Mammary epithelial cell (primary cell): ENCODE measurements around the gene SPATS2.

ENCODE experiments used
- EZH2 ChIP-seq: IDR thresholded peaks from 2 replicates; pipeline ENCODE4 v1.6.1; 2012; ENCODE audit warnings: low read length, inconsistent platforms, borderline replicate concordance
- TF ChIP-seq, protein P1 (sequence below), 2 donors: IDR thresholded peaks in 1 of 2; conservative IDR thresholded peaks in 1 of 2; 2 replicates each; pipeline ENCODE4 v1.5.1; 2011 to 2012; ENCODE audit warnings: inconsistent platforms in 2 of 2, low read length in 2 of 2, mild to moderate bottlenecking in 2 of 2, control low read depth in 1 of 2, low read depth in 1 of 2; ENCODE audit not compliant: insufficient read depth in 1 of 2; ENCODE audit errors: extremely low read depth in 1 of 2

DNA sequence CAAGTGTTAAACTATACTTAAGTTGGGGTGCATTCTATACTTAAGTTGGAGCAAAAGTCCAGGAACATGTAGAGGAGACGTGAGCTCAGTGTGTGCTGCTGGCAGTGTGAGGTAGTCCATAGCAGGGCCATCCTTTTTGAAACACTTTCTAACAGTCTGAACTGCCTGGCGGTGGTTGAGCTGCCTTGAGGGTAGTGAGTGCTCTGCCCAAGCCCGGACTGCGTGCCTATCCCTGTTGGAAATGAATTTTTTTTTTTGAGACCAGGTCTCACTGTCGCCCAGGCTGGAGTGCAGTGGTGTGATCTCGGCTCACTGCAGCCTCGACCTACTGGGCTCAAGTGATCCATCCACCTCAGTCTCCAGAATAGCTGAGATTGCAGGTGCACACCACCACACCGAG lies 185.6 kb downstream of the SPATS2 start:
- TF ChIP-seq, protein P1, sequence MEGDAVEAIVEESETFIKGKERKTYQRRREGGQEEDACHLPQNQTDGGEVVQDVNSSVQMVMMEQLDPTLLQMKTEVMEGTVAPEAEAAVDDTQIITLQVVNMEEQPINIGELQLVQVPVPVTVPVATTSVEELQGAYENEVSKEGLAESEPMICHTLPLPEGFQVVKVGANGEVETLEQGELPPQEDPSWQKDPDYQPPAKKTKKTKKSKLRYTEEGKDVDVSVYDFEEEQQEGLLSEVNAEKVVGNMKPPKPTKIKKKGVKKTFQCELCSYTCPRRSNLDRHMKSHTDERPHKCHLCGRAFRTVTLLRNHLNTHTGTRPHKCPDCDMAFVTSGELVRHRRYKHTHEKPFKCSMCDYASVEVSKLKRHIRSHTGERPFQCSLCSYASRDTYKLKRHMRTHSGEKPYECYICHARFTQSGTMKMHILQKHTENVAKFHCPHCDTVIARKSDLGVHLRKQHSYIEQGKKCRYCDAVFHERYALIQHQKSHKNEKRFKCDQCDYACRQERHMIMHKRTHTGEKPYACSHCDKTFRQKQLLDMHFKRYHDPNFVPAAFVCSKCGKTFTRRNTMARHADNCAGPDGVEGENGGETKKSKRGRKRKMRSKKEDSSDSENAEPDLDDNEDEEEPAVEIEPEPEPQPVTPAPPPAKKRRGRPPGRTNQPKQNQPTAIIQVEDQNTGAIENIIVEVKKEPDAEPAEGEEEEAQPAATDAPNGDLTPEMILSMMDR (conservative IDR thresholded peaks at IDR 0.05 in 1 of 2, IDR thresholded peaks at IDR 0.05 in 1 of 2; ENCODE audit: extremely low read depth in 1 of 2, insufficient read depth in 1 of 2, low read depth in 1 of 2, low read length in 2 of 2), result no peak
- TF ChIP-seq EZH2, result no peak
